Stimulated activated CD8-positive, alpha-beta memory T cell treated with anti-CD3 and anti-CD28 coated beads, Interleukin-12 subunit alpha, Interleukin-12 subunit beta, amount 100 ng/mL, for 1 hour (primary cell): ENCODE results near the gene SGSM1.

Source experiments
- DNase-seq: peaks from one replicate; pipeline ENCODE4 v3.0.0-alpha.2; 2020; ENCODE audit warnings: low read depth

The SGSM1 gene

DNA sequence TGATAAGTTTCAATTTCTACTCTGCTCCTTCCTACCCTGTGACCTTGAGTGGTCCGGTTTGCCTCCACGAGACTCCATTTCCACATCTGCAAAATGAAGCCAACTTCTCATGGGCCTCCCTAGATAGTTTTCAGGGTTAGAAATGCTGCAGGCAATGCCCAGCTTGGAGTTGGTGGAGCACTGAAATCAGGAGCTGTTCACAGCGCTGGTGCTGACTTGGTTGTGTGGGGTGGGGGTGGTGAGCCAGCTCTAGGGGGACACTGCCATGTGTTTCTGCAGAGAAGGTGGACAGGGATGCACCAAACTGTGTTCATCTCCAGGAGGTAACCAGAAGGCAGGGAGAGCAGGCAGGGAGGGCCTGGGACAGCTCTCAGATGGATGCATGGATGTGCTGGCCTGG lies 37.0 kb downstream of the SGSM1 start:
- DNase-seq: no peak

DNA sequence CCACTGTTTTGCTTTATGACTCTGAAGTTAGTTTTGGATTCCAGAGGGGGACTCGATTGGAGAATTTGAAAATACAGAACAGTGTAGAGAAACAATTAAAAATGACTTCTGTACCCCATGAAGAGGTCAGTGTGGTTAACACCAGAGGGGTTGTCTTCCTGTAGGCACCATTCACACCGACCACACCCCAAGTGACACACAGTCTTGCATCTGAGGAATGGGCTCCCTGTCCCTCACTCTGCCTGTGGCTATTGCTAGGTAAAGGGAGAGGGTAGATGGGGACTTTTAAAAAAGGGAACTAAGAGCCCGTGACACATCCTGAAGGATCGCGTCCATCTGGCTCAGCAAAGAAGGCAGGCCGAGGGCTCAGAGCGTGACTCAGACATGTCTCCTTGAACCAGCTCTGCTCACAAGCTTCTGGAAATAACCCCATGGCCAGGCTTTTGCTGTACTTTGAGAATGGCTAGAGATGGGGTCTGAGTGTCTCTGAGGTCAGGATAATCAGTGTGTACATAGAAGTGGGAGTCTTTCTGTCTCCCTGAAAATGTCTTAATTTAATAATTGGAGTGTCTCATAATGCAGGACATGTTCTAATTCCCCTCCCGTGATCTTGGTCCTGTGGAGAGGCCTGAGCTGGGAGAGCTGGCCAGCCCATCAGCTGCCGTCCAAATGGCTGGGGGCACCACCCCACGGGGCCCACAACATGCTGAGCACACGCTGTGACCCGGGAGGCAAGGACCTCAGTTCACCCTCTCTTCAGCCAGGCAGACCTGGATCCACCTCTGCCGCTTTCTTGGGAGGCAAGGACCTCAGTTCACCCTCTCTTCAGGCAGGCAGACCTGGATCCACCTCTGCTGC lies 39.3 kb downstream of the SGSM1 start:
- no peak for DNase-seq

DNA sequence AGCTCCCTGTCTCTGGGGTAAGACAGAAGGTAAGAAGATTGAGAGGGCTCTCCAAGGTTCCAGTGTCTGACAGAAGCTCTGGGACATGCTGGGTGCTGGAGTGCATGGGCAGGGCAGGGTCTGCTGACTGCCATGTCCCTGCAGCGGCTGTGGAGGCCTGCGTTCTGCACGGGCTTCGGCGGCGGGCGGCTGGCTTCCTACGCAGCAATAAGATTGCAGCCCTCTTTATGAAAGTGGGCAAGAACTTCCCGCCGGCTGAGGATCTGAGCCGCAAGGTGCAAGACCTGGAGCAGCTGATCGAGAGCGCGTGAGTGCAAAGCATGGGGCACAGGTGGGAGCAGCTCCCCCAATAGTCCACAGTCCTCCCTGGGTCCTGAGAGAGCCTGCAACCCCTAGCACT lies 41.5 kb downstream of the SGSM1 start:
- no peak for DNase-seq

DNA sequence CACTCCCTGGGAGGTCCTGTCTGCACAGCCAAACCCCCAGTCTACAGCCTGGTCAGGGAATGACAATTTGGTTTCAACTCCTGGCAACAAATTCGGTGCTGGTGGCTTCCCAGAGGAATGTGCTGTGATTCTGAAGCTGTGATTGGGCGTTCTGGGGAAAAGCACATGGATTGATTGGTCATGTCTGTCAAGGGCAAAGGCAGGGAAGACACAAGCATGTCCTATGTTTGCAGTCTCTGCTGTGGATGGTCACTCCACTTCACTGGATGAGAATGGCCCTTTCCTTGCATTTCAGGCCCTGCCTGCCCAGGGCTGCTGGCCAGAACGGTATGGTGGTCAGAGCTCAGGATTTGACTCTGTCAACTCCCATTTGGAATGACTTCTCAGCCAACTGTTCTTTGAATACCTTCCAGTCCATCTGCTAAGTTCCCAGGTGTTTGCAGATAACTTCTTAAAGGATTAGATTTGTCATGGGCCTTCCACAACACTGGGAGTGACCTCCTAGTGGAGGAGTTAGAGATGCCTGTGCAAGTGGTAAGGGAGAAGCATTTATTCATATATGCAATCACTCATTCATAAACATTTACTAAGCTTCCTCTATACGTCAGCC lies 42.7 kb downstream of the SGSM1 start:
- DNase-seq: no peak

- DNase-seq: no peak
Measured at GRCh38 chr22:24855794-24856193, 49.8 kb downstream of the SGSM1 start.

- DNase-seq: no peak
Measured at GRCh38 chr22:24857576-24857975, 51.6 kb downstream of the SGSM1 start.

DNA sequence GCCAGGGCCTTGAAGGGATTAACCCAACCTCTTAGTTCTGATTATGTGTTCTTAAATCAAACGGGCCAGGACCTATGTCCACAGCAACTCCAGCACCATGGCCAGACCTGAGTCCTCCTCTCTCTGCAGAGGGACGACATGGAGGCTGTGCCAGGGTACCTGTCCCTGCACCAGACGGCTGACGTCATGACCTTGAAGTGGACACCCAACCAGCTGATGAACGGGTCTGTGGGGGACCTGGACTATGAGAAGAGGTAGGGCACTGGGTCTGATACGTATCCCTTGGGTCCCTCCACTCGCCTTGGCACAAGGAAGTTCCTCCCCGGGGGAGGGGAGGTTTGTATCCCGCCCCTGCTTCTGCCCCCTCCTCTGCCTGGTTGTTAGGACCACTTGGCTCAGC lies 53.6 kb downstream of the SGSM1 start:
- DNase-seq: no peak

GRCh38 chr22:24865508-24865907 lies 59.5 kb downstream of the SGSM1 start:
- no peak for DNase-seq

- no peak for DNase-seq
Measured at GRCh38 chr22:24867323-24868022, 61.5 kb downstream of the SGSM1 start.

- DNase-seq: no peak
Measured at GRCh38 chr22:24868979-24869378, 63.0 kb downstream of the SGSM1 start.

DNA sequence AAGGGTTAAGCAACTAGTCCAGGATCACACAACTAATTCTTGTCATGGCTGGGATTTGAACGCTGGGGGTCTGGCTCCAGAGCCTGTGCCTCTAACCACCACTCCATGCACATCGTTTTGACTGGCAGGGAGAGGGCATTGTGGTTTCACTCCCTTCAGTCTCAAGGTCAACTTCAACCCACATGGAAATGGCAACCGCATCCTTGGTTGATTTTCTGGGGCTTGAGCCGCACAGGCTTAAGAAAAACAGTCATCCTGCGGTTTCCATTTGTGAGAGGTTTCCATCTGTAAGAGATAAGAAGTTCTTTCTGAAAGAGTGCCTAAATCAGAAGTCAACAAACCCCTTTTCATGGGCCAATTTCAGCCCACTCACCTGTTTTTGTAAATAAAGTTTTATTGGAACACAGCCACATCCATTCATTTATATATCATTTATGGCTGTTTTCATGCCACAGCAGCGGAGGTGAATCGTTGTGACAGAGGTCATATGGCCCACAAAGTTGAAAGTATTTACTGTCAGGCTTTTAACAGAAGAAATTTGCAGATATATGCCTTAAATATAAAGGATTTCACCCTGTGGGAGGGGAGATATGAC lies 65.7 kb downstream of the SGSM1 start:
- no peak for DNase-seq

DNA sequence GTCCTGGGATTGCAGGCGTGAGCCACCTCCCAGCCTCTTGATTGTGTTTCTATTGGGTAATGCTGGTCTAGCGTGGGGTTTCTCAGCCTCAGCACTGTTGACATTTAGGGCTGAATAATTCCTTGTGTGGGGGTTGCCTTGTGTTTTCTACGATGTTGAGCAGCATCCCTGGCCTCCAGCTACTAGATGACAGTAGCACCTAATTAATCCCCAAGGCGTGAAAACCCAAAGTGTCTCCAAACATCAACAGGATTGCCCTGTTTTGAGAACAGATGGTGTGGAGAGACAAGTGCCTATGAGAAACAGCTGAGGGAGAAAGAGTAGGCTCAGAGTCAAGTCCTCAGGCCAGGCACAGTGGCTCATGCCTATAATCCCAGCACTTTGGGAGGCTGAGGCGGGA lies 67.2 kb downstream of the SGSM1 start:
- no peak for DNase-seq

- no peak for DNase-seq
Measured at GRCh38 chr22:24875862-24876506, 70.0 kb downstream of the SGSM1 start.

DNA sequence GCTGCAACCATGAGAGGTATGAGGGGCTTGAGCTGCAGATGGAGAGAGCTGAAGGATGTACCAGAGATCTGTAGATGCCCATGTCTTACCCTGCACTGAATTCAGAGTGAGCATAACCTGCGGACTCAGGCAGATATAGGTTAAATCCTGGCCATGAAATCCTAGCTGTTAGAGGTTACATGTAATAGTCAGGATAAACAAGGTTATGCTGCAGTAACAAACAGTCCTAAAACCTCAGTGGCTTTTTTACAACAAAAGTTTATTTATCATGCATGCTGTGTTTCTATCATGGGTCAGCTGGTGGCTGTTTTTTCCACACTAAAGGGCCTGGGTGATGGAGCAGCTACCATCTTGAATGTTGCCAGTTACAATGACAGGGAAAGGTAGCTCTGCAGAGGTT lies 70.7 kb downstream of the SGSM1 start:
- no peak for DNase-seq

DNA sequence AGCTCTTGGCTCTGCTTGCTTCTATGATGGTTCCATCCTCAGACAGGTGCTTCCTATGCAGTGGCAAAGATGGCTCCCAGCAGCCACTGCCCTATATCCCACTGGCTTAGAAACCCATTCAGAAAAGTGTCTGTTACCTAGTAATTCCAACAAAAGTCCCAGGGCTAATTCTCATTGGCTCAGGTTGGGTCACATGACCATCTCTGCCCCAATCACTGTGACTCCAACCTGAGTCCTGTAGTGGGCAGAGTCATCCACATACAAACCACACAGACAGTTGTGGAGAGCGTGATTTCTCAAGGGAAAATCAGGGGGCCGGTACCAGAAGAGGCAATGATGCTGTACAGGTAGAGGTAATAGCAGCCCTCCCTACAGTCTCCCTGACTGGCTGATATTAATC lies 73.0 kb downstream of the SGSM1 start:
- no peak for DNase-seq

- no peak for DNase-seq
Measured at GRCh38 chr22:24883432-24883831, 77.4 kb downstream of the SGSM1 start.

DNA sequence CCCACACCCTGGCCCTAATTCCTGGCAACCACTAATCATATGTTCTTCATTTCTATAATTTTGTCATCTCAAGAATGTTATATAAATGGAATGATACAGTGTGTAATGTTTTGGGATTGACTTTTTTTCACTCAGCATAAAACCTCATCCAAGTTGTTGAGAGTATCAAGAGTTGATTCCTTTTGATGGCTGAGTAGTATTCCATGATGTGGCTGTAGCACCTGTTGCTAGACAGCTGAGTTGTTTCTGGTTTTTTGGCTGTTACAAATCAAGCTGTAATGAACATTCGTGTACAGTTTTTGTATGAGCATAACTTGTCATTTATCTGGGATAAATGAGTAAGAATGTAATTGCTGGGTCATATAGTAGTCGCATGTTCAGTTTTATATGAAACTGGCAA lies 81.2 kb downstream of the SGSM1 start:
- DNase-seq: no peak

- no peak for DNase-seq
Measured at GRCh38 chr22:24893341-24894070, 87.5 kb downstream of the SGSM1 start.

- DNase-seq: no peak
Measured at GRCh38 chr22:24894220-24894975, 88.4 kb downstream of the SGSM1 start.

GRCh38 chr22:24894998-24895397 lies 89.0 kb downstream of the SGSM1 start:
- DNase-seq: no peak

DNA sequence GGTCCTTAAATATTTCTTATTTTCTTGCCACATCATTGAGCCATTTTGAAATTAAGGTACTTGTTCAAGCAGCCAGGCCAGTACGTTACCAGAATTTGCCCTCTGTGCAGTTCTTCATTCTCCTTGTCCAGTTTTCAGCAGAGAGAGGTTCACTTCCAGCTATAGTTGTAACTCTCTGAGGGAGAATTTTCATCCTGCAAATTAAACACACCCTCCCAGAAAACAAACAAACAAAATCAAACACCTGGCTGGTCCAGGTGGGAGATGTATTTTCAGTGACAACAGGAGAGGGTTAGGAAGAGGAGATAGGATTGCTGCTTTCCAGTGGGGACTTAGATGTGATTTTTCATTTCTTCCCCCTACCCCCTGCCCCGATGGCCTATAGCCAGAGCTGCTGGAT lies 95.4 kb downstream of the SGSM1 start:
- DNase-seq: no peak
